ENCODE measurements around the gene MAFF.

The MAFF gene

GRCh38 chr22:38191055-38191454 lies 10.7 kb upstream of the MAFF start:
- no peak for DNase-seq (ENCODE audit: low read depth, low spot score)
- H3K4me1 ChIP-seq (ENCODE audit: control insufficient read depth, insufficient read depth, low read length): peaks cover 1% of the 10 kb centered on the region; the same call in 1 of the 2 replicates
- H3K27me3 ChIP-seq (ENCODE audit: control insufficient read depth, insufficient read depth, low read length): no peaks in the 10 kb centered on the region
- H3K27ac ChIP-seq (ENCODE audit: low read length): no peak overlapping the region
- H3K9me3 ChIP-seq (ENCODE audit: control insufficient read depth, insufficient read depth, low read length): no peaks in the 10 kb centered on the region
- no peak overlapping the region for H3K4me3 ChIP-seq (ENCODE audit: low read length)
- H3K36me3 ChIP-seq (ENCODE audit: control insufficient read depth, insufficient read depth, low read length): no peaks in the 10 kb centered on the region
- no CpG with 5 or more reads among the region's 14 CpGs for WGBS (ENCODE audit: insufficient coverage, insufficient read length)

DNA sequence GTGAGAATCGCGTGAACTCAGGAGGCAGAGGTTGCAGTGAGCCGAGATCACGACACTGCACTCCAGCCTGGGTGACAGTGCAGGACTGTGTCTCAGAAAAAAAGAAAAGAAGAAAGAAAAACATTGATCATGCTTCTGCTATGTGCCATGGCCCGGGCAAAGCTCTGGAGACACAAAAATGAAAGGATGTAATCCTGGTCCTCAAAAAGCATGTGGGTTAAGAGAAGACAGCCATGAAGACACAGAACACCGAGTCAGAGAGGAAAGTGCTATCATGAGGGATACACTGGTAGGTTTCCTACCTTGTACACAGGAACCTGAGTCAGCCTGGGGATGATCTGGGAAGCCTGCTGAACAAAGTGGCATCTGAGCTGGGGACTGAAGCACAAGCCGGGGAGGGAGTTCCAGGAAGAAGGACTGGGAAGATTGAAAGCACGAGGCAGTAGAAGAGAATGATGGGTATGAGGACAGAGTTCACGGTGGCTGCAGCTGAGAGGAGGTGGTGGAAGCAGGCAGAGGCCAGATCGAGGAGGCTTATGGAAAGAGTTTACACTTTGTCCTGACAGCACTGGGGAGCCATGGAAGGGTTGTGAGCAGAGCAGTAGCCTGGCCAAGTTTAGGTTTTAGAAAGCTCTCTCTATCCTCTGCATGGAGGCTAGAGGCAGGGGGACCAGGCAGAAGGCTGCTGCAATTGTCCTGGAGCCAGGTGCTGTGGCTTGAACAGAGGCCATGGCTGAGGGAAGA lies 9.9 kb upstream of the MAFF start:
- no peaks in the 10 kb centered on the region for H3K36me3 ChIP-seq (ENCODE audit: control insufficient read depth, insufficient read depth, low read length)
- H3K9me3 ChIP-seq (ENCODE audit: control insufficient read depth, insufficient read depth, low read length): no peaks in the 10 kb centered on the region
- WGBS (ENCODE audit: insufficient coverage, insufficient read length): no CpG with 5 or more reads among the region's 10 CpGs
- H3K4me3 ChIP-seq (ENCODE audit: low read length): no peak overlapping the region
- H3K4me1 ChIP-seq (ENCODE audit: control insufficient read depth, insufficient read depth, low read length): peaks cover 1% of the 10 kb centered on the region; the same call in 1 of the 2 replicates
- no peak for DNase-seq (ENCODE audit: low read depth, low spot score)
- no peaks in the 10 kb centered on the region for H3K27me3 ChIP-seq (ENCODE audit: control insufficient read depth, insufficient read depth, low read length)
- H3K27ac ChIP-seq (ENCODE audit: low read length): no peak overlapping the region

DNA sequence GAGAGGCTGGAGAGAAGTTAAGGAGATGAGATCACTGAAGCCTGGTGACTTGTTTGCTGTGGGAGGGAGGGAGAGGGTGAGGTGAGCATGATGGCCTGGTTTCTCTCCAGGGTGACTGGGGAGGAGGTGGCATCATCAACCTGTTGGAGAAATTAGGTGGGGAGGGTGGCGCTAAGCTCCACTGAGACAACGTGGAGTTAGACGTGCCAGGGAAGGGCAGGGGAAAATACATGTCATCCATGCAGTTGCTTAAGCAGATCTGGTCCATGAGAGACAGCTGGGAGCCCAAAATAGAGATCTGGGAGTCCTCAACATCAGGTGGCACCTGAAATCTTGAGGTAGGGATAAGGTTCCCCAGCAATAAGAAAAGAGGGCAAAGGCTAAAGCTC lies 9.3 kb upstream of the MAFF start:
- Histone ChIP-seq H3K4me1 (ENCODE audit: control insufficient read depth, insufficient read depth, low read length) (peaks cover 1% of the 10 kb centered on the region; the same call in 1 of the 2 replicates), H3K36me3 (ENCODE audit: control insufficient read depth, insufficient read depth, low read length) (no peaks in the 10 kb centered on the region), H3K9me3 (ENCODE audit: control insufficient read depth, insufficient read depth, low read length) (no peaks in the 10 kb centered on the region), H3K27ac (ENCODE audit: low read length) (no peak overlapping the region), H3K4me3 (ENCODE audit: low read length) (no peak overlapping the region), H3K27me3 (ENCODE audit: control insufficient read depth, insufficient read depth, low read length) (no peaks in the 10 kb centered on the region)
- no CpG with 5 or more reads among the region's 3 CpGs for WGBS (ENCODE audit: insufficient coverage, insufficient read length)
- no peak for DNase-seq (ENCODE audit: low read depth, low spot score)

DNA sequence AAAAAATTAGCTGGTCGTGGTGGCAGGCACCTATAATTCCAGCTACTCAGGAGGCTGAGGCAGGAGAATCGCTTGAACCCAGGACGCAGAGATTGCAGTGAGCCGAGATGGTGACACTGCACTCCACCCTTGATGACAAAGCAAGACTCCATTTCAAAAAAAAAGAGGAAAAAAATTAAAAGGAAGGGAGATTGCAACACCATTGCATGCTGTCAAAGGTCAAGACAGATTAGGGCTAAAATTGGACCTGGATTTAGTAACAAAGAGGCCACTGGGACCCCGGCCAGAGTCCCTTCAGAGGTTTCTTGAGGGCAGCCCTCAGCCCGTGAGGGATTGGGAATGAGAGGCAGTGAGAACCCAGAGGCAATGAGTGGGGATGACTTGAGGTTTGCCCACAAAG lies 8.2 kb upstream of the MAFF start:
- Histone ChIP-seq H3K36me3 (ENCODE audit: control insufficient read depth, insufficient read depth, low read length) (no peaks in the 10 kb centered on the region), H3K27me3 (ENCODE audit: control insufficient read depth, insufficient read depth, low read length) (no peaks in the 10 kb centered on the region), H3K27ac (ENCODE audit: low read length) (no peak overlapping the region), H3K4me1 (ENCODE audit: control insufficient read depth, insufficient read depth, low read length) (peaks cover 1% of the 10 kb centered on the region; the same call in 1 of the 2 replicates), H3K9me3 (ENCODE audit: control insufficient read depth, insufficient read depth, low read length) (no peaks in the 10 kb centered on the region), H3K4me3 (ENCODE audit: low read length) (no peak overlapping the region)
- DNase-seq (ENCODE audit: low read depth, low spot score): no peak
- WGBS (ENCODE audit: insufficient coverage, insufficient read length): no CpG with 5 or more reads among the region's 6 CpGs

- no peak overlapping the region for H3K4me3 ChIP-seq (ENCODE audit: low read length)
- no peak for DNase-seq (ENCODE audit: low read depth, low spot score)
- whole genome bisulfite sequencing (ENCODE audit: insufficient coverage, insufficient read length): no CpG with 5 or more reads among the region's 19 CpGs
Measured at GRCh38 chr22:38196791-38197419, 4.9 kb upstream of the MAFF start.

GRCh38 chr22:38199826-38200559 lies 1.8 kb upstream of the MAFF start:
- no peak for DNase-seq (ENCODE audit: low read depth, low spot score)
- Histone ChIP-seq H3K27ac (ENCODE audit: low read length) (no peak overlapping the region), H3K4me3 (ENCODE audit: low read length) (no peak overlapping the region), H3K27me3 (ENCODE audit: control insufficient read depth, insufficient read depth, low read length) (no peaks in the 10 kb centered on the region), H3K9me3 (ENCODE audit: control insufficient read depth, insufficient read depth, low read length) (no peaks in the 10 kb centered on the region), H3K4me1 (ENCODE audit: control insufficient read depth, insufficient read depth, low read length) (peaks cover 3% of the 10 kb centered on the region; the same call in 1 of the 2 replicates), H3K36me3 (ENCODE audit: control insufficient read depth, insufficient read depth, low read length) (no peaks in the 10 kb centered on the region)
- WGBS (ENCODE audit: insufficient coverage, insufficient read length): no CpG with 5 or more reads among the region's 10 CpGs

More at GRCh38 chr22:38196791-38197419, 4.9 kb upstream of the MAFF start:
- Histone ChIP-seq H3K27ac (ENCODE audit: low read length) (no peak overlapping the region), H3K4me1 (ENCODE audit: control insufficient read depth, insufficient read depth, low read length) (peaks cover 4% of the 10 kb centered on the region; the same call in 1 of the 2 replicates), H3K36me3 (ENCODE audit: control insufficient read depth, insufficient read depth, low read length) (no peaks in the 10 kb centered on the region), H3K27me3 (ENCODE audit: control insufficient read depth, insufficient read depth, low read length) (no peaks in the 10 kb centered on the region), H3K9me3 (ENCODE audit: control insufficient read depth, insufficient read depth, low read length) (no peaks in the 10 kb centered on the region)

DNA sequence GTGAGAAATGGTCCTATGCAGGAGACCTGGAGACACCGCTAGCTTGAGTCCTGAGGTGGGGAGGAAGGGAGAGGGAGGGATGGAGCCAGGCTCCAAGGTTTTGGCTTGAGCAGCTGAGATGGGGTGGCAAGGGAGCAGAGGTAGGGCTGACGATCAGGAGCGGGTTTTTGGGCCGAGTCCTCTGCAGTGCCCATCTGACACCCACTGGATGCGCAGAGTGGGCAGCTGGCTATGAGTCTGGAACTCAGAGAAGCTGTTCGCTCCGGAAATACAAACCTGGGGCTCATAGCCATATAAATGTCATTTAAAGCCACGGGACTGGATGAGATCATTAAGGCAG lies 453 bp upstream of the MAFF start:
- Histone ChIP-seq H3K4me1 (ENCODE audit: control insufficient read depth, insufficient read depth, low read length) (peaks cover 3% of the 10 kb centered on the region; the same call in 1 of the 2 replicates), H3K4me3 (ENCODE audit: low read length) (peak overlapping the region; percentile 46; the same call in 1 of the 2 replicates), H3K27ac (ENCODE audit: low read length) (no peak overlapping the region), H3K36me3 (ENCODE audit: control insufficient read depth, insufficient read depth, low read length) (no peaks in the 10 kb centered on the region), H3K9me3 (ENCODE audit: control insufficient read depth, insufficient read depth, low read length) (no peaks in the 10 kb centered on the region), H3K27me3 (ENCODE audit: control insufficient read depth, insufficient read depth, low read length) (no peaks in the 10 kb centered on the region)
- no peak for DNase-seq (ENCODE audit: low read depth, low spot score)
- WGBS (ENCODE audit: insufficient coverage, insufficient read length): no CpG with 5 or more reads among the region's 8 CpGs

DNA sequence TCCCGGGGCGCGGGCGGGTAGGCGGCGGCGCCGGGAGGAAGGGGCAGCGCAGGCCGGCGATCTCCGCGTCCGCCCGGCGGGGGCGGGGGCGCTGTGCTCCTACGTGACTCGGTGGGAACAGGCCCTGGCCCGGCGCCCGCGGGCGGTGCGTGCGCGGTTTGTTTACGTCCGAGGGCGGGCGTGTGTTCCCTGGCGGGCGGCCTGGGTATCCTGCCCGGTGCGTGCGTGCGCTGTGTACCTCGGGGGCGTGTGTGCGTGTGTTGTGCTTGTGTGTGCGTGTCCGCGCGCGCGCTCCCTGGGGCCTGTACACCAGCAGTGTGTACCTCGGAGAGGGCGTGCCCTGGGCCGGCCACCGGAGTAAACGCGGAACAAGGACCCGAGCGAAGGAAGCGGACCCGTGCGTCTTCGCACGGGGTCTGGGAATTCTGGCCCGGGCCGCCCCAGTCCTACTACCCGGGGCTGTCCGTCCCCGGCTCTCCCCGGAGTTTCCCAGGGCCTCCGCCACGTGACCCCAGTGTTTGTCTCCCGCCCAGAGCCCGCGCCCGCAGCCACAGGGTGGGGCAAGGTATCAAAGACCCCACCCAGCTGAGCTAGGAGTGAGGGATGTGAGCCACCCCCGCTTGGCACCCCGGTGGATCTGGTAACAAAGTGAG lies 769 bp downstream of the MAFF start:
- no CpG with 5 or more reads among the region's 74 CpGs for WGBS (ENCODE audit: insufficient coverage, insufficient read length)
- H3K27ac ChIP-seq (ENCODE audit: low read length): no peak overlapping the region

GRCh38 chr22:38203090-38203810 lies 1.5 kb downstream of the MAFF start:
- Histone ChIP-seq H3K27ac (ENCODE audit: low read length) (no peak overlapping the region), H3K4me1 (ENCODE audit: control insufficient read depth, insufficient read depth, low read length) (peaks cover 3% of the 10 kb centered on the region; the same call in 1 of the 2 replicates), H3K9me3 (ENCODE audit: control insufficient read depth, insufficient read depth, low read length) (no peaks in the 10 kb centered on the region), H3K4me3 (ENCODE audit: low read length) (peak overlapping the region; percentile 76; the same call in 1 of the 2 replicates), H3K27me3 (ENCODE audit: control insufficient read depth, insufficient read depth, low read length) (no peaks in the 10 kb centered on the region), H3K36me3 (ENCODE audit: control insufficient read depth, insufficient read depth, low read length) (no peaks in the 10 kb centered on the region)
- DNase-seq (ENCODE audit: low read depth, low spot score): no peak
- no CpG with 5 or more reads among the region's 19 CpGs for WGBS (ENCODE audit: insufficient coverage, insufficient read length)

More for the DNA sequence above, 769 bp downstream of the MAFF start:
- Histone ChIP-seq H3K27me3 (ENCODE audit: control insufficient read depth, insufficient read depth, low read length) (no peaks in the 10 kb centered on the region), H3K36me3 (ENCODE audit: control insufficient read depth, insufficient read depth, low read length) (no peaks in the 10 kb centered on the region), H3K4me1 (ENCODE audit: control insufficient read depth, insufficient read depth, low read length) (peaks cover 3% of the 10 kb centered on the region; the same call in 1 of the 2 replicates), H3K9me3 (ENCODE audit: control insufficient read depth, insufficient read depth, low read length) (no peaks in the 10 kb centered on the region), H3K4me3 (ENCODE audit: low read length) (peak overlapping the region; percentile 76)
- DNase-seq (ENCODE audit: low read depth, low spot score): no peak

Data from iPS DF 6.9 (cell line).